GM12878 (cell line): ENCODE results near the gene ALDH1A2.

Source experiments
- CTCF ChIP-seq, 3 experiments: IDR thresholded peaks in 2 of 3; conservative IDR thresholded peaks in 1 of 3; 2 replicates each; pipeline ENCODE4 v1.5.1; 2011; ENCODE audit warnings: low read depth in 3 of 3, low read length in 3 of 3, mild to moderate bottlenecking in 3 of 3, control low read depth in 2 of 3, moderate library complexity in 2 of 3, inconsistent platforms in 1 of 3, mixed read lengths in 1 of 3; ENCODE audit not compliant: control insufficient read depth in 2 of 3, insufficient read depth in 1 of 3; ENCODE audit errors: extremely low read depth in 1 of 3
- EP300 ChIP-seq, 2 experiments: fragments of 150-350 bp in 1 of 2; IDR thresholded peaks; 2 replicates each; pipeline ENCODE4 v1.6.1; 2011 to 2012; ENCODE audit warnings: low read depth in 2 of 2, low read length in 2 of 2, borderline replicate concordance in 1 of 2, improper control_type of control experiment in 1 of 2, inconsistent platforms in 1 of 2; ENCODE audit not compliant: control insufficient read depth in 1 of 2
- GABPA ChIP-seq: IDR thresholded peaks from 2 replicates; pipeline ENCODE4 v1.6.1; 2014; ENCODE audit warnings: antibody characterized with exemption, low read depth, mild to moderate bottlenecking, inconsistent platforms
- TCF12 ChIP-seq: IDR thresholded peaks from 2 replicates; pipeline ENCODE4 v1.6.1; 2011; ENCODE audit warnings: low read depth, mild to moderate bottlenecking, low read length
- ZSCAN29 ChIP-seq: fragments of 450-650 bp; IDR thresholded peaks from 2 replicates; pipeline ENCODE4 v1.6.1; 2017; ENCODE audit warnings: mild to moderate bottlenecking, moderate library complexity

GRCh38 chr15:58108117-58108516 is 42.6 kb upstream of the ALDH1A2 start:
- TF ChIP-seq ZSCAN29: no peak
- TF ChIP-seq GABPA: no peak
- TF ChIP-seq EP300 (IDR thresholded peaks at IDR 0.05; ENCODE audit: borderline replicate concordance in 1 of 2, control insufficient read depth in 1 of 2, low read depth in 2 of 2, low read length in 2 of 2): no peak
- no peak for TF ChIP-seq TCF12
- TF ChIP-seq CTCF (IDR thresholded peaks at IDR 0.05 in 2 of 3, conservative IDR thresholded peaks at IDR 0.05 in 1 of 3; ENCODE audit: control insufficient read depth in 2 of 3, extremely low read depth in 1 of 3, insufficient read depth in 1 of 3, low read depth in 3 of 3, low read length in 3 of 3): no peak
